SH-SY5Y (cell line): ENCODE measurements around the gene RENBP.

Source experiments
- GATA2 ChIP-seq: IDR thresholded peaks from 2 replicates; pipeline ENCODE4 v1.6.1; 2011; ENCODE audit warnings: mild to moderate bottlenecking, low read depth, low read length
- GATA3 ChIP-seq: IDR thresholded peaks from 2 replicates; pipeline ENCODE4 v1.6.1; 2011; ENCODE audit warnings: low read depth, mild to moderate bottlenecking, low read length, moderate library complexity

RENBP gene

DNA sequence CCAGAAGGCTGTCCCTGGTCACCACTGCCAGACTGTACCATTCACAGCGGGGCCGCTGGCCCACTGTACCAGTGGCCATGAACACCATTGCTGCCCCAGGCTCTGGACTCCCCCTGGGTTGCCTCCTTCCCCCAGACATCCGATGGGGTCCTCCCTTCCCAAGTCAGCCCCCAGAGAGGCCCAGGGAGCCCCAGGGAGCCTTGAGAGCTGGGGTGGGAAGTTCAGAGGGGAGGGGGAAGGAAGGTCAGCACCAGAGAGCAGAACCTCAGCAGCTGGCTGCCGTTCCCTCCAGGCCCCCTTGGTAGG is 17.9 kb downstream of the RENBP start:
- no peak for TF ChIP-seq GATA3

- no peak for TF ChIP-seq GATA2
- no peak for TF ChIP-seq GATA3
These were observed 18.5 kb downstream of the RENBP start, which contains the start of gene ARHGAP4 for GRCh38 chrX:153925739-153926551. Gene ARHGAP4, minus strand, starts transcription at chrX:153926264. Its CDS starts 62 bp downstream, at chrX:153926202.

- TF ChIP-seq GATA3 (no peak), GATA2 (no peak)
These were observed 19.1 kb downstream of the RENBP start for GRCh38 chrX:153925387-153925738.

GRCh38 chrX:153924149-153924861 is 20.1 kb downstream of the RENBP start:
- TF ChIP-seq GATA2 (no peak), GATA3 (no peak)

DNA sequence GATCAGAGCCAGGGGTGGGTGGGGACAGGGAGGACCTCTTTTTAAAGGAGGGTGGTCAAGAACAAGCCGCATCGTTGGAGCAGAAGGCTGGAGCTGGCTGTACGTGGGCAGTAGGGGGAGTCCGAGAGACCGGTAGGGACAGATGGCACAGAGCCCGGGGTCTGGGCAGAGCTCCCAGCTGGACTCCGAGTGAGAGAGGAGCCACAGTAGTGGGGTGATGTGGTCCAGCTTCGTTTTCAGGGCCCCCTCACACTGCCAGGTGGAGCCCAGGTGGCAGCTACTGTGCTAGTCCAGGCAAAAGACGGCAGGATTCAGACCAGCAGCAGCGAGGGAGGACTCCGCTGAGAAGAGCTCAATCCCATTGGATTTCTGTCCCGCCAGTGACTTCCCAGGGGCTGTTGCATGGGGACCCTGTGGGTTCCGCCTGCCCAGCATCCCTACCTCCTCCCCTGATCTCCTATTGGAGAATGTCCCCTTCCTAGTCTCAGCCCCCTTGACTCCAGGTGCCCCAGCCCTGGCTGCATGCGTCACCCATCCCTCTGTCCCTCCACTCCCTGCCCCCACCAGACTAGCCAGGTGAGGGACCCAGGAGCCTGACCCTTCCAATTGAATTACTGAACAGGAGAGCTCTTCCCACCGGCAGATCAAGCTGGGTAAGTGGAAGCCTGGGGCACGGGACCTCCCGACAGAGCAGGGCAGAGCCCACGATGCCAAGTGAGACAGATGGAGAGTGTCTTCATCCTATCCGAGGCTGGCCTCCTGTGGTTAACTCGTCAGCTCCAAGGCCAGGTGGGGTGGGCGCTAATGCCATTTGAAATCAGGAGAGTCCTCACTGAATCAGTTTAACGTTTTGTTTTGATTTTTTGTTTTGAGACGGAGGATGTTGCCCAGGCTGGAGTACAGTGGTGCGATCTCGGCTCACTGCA is 21.2 kb downstream of the RENBP start:
- TF ChIP-seq GATA2 (no peak), GATA3 (no peak)

DNA sequence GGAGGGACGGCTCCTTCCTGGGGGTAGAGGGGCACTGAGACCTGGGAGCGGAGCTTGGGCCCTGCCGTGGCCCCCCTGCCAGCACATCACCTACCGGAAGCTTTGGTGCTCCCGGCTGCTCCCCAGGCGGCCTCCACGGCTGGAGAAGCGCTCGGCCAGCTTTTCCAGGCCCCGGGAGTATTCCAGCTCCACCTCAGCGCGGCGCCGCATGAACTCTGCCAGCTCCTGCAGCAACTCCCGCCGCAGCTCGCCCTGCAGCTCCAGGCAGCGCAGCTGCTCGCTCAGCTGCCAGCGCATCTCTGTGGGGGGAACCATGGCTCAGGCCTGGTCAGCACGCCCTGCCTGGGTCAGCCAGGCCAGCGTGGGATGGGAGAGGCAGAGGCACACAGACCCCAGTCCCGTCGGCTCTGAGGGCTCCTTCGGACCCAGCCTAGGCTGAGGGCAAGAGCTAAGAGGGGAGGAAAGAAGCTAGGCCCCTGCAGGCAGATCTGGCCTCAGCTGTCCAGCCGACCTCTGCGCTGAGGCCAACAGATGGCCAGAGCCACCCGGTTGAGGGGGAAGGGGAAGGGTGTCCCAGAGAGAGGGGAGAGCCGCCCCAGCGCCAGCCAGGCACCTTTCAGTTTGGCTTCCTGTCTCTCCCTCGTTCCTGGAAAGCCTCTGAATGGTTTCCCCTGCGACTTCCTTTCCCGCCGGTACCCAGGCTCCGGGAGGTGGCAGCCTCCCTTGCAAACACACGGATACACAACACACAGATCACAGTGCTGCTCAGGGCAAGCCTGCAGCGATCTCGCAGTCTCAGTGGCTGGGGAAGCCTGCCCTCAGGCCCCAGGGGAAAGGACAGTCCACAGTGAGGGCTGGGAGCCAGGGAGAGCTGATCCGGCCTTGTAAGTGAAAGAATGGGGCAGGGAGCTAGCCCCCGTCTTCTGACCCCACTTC is 22.7 kb downstream of the RENBP start:
- TF ChIP-seq GATA2 (no peak), GATA3 (no peak)

DNA sequence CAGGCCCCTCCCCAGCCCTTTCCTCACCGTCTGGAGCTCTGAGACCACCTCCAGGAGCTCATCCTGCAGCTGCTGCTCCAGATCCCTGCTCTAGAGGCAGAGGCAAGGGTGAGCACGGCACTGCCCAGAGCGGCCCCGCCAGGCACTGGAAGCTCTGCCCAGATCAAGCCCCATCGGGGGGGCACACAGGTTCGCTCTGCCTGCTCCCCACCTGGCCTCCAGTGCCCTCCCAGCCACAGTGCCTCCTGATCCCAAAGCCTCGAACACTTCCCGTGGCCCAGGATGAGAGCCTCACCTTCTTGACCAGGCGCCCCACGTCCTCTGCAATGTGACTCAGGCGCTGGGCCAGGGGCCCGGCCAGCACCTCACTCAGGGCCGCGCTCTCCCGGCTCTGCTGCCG is 23.4 kb downstream of the RENBP start:
- TF ChIP-seq GATA2 (no peak), GATA3 (no peak)

- TF ChIP-seq GATA3, result no peak
- TF ChIP-seq GATA2, result no peak
These were observed 23.9 kb downstream of the RENBP start for GRCh38 chrX:153920546-153920945.

DNA sequence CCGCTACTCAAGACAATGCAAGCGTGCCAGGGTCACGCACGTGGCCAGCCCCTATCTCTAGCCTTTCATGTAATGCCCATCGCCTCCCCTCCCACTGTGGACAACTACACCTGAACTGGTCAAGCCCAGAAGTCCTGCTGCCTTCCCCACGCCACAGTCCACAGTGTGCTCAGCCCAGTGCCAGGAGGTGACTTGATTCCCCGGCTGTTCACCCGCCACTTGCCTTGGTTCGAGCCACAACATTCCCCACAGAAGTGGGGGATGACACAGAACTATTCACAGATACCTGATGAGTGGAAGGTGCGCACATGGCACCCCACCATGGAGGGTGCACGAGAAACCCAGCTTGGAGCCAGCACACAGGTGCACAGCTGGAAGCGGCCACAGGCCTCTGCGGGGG is 25.2 kb downstream of the RENBP start:
- TF ChIP-seq GATA3 (no peak), GATA2 (no peak)

GRCh38 chrX:153917869-153918268 is 26.6 kb downstream of the RENBP start:
- TF ChIP-seq GATA2 (no peak), GATA3 (no peak)

- no peak for TF ChIP-seq GATA3
- no peak for TF ChIP-seq GATA2
These were observed 30.7 kb downstream of the RENBP start for GRCh38 chrX:153913701-153914100.

DNA sequence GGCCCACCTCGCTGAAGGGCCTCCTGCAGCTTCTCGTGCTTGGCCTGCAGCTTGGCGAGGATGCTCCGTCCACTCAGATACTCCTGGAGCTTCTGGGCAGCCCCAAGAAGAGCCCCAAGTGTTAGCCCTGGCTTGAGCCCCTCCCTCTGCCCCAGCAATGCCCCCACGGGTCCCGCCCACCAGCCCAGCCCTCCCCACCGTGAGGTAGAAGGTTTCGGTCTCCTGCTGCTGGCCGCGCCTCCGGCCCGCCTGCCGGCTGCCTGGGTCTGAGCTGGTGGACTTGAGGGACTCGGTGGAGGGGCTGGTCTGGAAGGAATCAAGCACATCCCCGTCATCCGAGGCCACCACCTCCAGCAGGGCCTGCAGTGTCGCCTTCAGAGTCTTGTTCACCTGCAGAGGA is 31.2 kb downstream of the RENBP start:
- TF ChIP-seq GATA3, result no peak
- TF ChIP-seq GATA2, result no peak

DNA sequence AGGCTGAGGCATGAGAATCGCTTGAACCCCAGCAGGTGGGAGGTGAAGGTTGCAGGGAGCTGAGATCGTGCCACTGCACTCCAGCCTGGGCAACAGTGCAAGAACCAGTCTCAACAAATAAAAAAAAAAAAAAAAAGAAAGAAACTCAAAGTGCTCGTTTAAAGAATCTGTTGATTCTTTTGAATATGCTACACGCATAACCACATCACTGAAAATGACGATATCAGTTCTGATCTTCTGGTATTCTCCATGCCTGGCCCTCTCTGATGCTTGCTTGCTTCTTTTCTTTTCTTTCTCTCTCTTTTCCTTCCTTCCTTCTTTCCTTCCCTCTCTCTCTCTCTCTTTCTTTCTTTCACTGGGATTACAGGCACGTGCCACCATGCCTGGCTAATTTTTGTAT is 32.6 kb downstream of the RENBP start:
- TF ChIP-seq GATA3 (no peak), GATA2 (no peak)

GRCh38 chrX:153910446-153910845 is 34.0 kb downstream of the RENBP start:
- TF ChIP-seq GATA2 (no peak), GATA3 (no peak)

DNA sequence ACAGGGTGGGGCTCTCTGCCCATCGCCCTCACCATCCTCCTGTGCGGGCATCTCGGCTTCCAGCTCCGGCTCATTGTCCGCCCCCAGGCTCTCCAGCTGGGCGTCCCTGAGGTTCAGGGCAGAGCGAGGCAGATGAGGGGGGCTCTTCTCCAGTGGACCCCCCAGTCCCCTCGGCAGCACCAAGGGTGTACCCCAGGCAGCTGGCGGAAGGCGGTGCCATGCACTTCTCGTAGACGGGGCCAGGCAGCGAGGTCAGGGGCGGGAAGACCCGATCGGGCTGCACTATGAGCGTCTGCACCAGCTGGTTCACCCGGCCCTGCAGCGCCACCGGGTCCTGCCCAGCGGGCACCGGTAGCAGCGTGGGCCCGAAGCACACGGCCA is 34.5 kb downstream of the RENBP start:
- TF ChIP-seq GATA3 (no peak), GATA2 (no peak)
